PFSK-1 (cell line): Measurements from ENCODE around the gene ZBTB32.

Experiments
- POLR2AphosphoS5 ChIP-seq: IDR thresholded peaks from 2 replicates; pipeline ENCODE4 v1.6.1; 2012; ENCODE audit warnings: low read depth, mild to moderate bottlenecking, control low read depth, low read length, moderate library complexity
- TF ChIP-seq, protein P1 (sequence below), 2 experiments: IDR thresholded peaks; 2 replicates each; pipeline versions ENCODE4 v1.6.1 to v1.8.0; 2011 to 2012; ENCODE audit warnings: low read depth in 2 of 2, low read length in 2 of 2, control low read depth in 1 of 2, inconsistent platforms in 1 of 2, mild to moderate bottlenecking in 1 of 2, moderate library complexity in 1 of 2; ENCODE audit not compliant: insufficient read depth in 1 of 2

GRCh38 chr19:35731779-35732405 is 27.5 kb downstream of the ZBTB32 start:
- no peak for TF ChIP-seq POLR2AphosphoS5
- TF ChIP-seq, protein P1, sequence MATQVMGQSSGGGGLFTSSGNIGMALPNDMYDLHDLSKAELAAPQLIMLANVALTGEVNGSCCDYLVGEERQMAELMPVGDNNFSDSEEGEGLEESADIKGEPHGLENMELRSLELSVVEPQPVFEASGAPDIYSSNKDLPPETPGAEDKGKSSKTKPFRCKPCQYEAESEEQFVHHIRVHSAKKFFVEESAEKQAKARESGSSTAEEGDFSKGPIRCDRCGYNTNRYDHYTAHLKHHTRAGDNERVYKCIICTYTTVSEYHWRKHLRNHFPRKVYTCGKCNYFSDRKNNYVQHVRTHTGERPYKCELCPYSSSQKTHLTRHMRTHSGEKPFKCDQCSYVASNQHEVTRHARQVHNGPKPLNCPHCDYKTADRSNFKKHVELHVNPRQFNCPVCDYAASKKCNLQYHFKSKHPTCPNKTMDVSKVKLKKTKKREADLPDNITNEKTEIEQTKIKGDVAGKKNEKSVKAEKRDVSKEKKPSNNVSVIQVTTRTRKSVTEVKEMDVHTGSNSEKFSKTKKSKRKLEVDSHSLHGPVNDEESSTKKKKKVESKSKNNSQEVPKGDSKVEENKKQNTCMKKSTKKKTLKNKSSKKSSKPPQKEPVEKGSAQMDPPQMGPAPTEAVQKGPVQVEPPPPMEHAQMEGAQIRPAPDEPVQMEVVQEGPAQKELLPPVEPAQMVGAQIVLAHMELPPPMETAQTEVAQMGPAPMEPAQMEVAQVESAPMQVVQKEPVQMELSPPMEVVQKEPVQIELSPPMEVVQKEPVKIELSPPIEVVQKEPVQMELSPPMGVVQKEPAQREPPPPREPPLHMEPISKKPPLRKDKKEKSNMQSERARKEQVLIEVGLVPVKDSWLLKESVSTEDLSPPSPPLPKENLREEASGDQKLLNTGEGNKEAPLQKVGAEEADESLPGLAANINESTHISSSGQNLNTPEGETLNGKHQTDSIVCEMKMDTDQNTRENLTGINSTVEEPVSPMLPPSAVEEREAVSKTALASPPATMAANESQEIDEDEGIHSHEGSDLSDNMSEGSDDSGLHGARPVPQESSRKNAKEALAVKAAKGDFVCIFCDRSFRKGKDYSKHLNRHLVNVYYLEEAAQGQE (IDR thresholded peaks at IDR 0.05; ENCODE audit: insufficient read depth in 1 of 2, low read depth in 2 of 2, low read length in 2 of 2) = no peak
